Measurements from ENCODE around the gene FOXL3.
"Not testable (repeated sequence)": the region's sequence is repeated elsewhere in the genome, so short reads cannot be mapped to it uniquely, and the experiment has no call there.

Gene FOXL3

DNA sequence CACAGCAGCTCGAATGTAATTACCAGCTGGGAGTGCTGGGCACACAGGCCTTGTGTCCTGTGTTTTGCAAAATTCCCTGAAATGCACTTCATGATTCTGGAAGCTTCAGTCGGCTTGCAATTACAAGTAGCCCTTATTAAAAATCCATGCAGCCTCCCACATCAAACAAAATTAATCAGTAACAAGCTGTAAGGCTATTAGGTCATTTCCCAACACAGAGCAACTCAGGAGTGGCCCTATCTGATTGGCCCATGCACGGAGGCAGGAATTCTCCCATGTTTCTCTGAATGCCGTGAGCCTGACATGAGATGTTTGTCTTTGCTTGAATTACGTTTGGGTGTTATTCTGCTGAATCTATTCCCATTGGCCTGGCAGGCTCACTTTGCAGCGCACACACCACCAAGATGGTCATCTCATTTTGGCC lies 36.9 kb downstream of the FOXL3 start:
- DNase-seq: no peak

DNA sequence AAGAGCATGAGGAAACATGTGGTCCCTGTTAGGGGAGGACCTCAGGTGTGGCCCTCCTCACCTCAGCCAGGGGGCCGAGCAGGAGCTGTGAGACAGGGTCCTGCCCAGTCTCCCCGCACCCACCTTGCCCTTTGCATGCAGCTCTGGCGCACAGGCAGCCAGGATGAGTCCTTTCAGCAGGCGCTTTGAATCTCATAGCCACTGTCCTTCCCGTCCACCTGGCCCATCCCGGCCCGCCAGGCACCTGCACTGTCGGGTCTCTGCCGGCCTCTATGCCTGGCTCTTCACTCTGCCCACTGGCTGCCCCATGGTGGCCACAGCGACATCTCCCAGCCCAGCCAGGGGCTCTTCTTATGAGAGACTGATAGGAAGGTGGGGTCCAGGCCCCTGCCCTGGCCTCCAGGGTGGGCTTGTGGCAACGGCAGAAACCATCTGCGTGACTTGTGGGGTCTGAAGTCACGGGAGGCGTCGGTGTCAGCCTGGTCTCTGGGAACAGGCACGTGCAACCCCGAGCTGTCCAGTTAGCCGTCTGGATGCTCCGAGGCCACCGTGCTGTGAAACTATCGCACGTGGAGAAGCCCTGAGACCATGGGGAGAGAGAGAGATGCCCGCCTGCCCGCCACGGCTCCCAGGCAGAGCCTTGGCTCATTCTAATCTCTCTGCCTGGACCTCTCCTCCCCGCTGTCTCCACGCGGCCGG lies 37.4 kb downstream of the FOXL3 start:
- no peak for DNase-seq

DNA sequence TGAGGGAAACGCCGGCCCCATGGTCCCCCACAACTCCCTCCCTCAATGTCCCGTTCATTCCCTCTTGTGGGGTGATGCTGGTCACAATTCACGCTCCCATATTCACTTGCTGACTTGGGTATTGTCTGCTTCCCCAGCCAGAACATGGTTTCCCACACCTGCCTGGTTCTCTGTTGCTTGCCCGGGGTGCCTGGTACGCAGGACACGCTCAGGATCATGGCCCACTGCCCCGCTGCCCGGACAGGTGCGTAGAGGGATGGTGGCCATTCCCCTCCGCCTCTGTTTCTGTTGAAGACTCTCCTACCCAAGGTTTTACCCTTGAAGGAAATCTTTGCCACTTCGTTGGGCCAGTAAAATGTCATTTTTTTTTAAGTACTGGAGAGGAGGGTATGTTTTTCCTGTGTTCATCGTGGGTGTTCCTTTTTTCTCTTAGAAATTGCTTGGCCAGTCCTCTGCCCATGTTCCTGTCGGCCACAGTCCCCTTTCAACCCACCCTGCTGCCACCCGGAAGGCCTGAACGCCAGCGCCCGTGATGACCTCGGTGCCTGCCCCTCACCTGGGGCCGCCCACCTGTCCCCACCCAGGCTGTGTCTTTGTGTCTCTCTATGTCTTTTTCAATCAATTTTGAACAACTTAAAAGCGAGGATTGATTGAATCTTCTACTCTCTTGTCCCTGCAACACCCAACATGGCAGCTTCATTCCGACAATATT lies 38.2 kb downstream of the FOXL3 start:
- no peak for DNase-seq

DNA sequence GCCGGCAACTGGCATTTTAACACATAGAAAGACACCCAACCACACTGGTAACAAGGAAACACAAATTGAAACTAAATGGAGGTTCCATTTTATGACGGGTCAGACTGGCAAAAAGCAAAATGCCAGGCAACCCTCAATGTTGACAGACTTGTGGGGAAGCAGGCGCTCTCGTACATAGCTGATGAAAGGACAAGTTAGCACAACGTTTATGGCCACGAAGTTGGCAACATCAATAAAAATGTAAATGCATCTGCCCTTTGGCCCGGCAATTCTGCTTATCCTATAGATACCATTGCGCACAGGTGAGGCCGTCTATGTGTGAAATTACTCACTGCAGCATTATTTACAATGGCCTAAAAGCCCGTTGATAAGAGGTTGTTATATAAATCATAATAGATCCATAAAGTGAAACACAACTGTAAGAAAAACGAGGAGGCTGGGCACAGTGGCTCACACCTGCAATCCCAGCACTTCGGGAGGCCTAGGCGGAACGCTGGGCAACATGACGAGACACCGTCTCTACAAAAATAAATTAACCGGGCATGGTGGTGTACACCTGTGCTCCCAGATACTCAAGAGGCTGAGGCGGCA lies 39.8 kb downstream of the FOXL3 start:
- no peak for DNase-seq

DNA sequence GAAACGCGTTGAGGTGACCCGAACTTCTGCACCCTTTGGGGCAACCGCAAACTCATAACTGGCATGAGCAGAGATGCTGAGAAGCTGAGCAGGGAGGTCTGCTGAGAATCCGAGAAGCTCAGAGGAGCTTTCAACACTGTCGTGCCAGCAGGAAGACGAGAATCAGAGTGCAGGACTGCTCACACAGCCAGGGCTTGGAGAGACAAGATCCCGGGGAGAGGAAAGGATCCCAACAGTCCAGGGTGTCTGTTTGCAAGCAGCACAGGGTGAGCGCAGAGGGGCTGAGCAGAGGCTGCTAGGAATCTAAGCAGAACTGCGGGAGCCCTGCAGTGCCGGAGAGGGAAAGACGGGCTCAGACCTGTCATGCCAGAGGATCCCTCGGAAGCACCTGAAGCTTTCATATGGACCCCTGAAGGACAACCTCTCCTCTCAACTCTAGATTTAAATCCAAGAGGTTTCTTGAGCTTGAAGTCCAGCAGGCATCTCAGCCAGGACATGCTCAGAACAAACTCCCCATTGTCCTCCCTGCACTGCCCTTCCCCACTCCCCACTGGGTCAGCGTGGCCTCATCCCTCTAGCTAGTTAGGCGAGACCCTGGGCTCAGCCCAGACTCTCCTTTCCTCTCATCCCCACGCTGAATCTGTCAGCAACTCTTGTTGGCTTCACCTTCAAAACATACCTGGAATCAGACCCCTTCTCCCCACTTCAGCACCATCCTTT lies 40.7 kb downstream of the FOXL3 start:
- no peak for DNase-seq

DNA sequence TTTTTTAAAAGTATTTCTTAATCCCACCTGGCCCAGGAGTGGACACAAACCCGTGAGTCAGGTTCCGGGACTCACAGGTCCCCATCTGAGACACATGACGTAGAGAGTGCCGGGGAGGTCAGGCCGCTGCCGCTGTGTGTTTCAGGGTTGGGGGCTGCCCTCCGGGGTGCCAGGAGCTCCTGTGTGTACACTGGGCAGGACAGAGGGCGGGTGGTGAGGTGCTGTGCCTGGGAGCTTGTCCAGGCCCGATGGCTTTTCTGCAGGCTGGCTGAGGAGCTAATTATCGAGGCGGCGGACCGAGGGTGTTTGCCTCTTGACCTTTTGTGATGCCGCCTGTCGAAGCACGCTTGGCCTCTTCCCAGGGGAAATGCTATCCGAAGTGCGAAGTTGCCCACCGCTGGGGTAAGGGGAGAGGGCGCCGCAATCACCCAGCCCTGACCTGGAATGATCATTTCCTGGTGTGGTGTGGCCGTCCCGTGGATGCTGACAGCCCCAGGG lies 42.1 kb downstream of the FOXL3 start:
- no peak for DNase-seq

DNA sequence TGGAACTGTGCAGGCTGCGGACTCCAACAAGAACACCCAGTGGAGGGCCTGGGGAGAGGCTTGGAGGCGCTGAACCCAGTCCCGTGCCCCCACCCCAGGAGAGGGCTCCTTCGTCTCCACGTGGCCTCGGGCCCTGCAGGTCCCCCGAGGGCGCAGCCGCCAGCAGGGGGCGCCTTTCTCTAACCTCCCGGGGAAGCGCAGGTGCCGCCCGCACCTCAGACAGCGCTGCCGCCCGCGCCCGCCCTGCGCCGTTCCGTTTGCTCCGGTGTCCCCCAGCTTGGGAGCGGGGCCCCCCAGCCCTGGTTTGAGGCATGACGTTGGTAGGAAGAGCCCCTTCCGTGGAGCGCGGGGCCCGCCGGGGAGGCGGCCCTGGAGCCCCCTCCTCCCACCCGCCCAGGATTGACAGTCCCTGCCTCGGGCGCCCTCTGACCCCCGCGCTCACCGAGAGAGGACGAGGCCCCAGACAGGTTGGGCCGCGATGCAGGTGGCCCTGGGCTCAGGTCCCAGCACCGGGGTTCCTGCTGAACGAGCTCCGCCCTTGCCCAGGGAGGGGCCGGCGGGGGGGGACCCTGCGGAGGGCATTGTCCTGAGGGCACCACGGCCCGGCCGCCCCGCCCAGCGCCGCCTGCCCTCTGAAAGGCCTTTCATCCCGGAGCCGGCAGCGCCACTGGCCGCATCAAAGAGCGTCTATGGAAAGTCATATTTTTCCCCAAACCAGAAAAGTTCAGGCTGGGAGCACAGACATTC lies 42.8 kb downstream of the FOXL3 start:
- DNase-seq: peak; percentile 56

DNA sequence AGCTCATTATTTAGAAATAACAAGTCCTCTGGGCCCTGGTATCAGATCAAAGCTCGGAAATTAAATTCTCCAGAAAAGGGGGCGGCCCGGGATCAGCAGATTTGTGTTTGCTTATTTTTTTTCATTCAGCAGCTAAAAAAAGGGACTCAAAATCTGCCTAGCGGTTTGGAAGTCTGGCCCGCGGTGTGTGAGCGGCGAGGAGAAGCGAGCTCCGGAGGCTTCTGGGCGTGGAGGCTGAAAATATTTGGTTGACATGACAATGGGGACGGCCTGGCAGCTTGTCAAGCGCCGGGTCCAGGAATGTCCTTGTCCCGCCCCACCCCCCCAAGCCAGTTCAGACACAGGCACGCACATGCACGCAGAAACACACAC lies 43.4 kb downstream of the FOXL3 start:
- DNase-seq: no peak

DNA sequence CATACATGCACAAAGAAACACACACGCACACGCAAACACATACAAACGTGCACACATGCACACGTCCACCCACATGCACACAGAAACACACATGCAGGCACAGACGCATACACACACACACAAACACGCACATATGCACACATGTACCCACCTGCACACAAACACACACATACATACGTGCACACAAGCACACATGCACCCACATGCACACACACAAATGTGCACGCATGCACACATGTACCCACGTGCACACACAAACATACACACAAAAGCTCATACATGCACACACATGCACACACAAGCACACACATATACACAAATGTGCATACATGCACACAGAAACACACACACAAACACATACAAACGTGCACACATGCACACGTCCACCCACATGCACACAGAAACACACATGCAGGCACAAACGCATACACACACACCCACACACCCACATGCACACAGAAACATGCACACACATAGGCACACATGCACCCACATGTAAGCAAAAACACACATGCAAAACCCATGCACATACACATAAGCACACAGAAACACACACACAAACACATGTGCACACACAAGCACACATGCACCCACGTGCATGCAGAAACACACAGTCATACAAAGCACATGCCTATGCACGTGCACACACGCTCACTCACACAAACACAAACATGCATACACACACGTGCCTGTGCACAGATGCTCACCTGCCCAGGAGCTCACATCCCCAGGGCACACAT lies 44.8 kb downstream of the FOXL3 start:
- no peak for DNase-seq

DNA sequence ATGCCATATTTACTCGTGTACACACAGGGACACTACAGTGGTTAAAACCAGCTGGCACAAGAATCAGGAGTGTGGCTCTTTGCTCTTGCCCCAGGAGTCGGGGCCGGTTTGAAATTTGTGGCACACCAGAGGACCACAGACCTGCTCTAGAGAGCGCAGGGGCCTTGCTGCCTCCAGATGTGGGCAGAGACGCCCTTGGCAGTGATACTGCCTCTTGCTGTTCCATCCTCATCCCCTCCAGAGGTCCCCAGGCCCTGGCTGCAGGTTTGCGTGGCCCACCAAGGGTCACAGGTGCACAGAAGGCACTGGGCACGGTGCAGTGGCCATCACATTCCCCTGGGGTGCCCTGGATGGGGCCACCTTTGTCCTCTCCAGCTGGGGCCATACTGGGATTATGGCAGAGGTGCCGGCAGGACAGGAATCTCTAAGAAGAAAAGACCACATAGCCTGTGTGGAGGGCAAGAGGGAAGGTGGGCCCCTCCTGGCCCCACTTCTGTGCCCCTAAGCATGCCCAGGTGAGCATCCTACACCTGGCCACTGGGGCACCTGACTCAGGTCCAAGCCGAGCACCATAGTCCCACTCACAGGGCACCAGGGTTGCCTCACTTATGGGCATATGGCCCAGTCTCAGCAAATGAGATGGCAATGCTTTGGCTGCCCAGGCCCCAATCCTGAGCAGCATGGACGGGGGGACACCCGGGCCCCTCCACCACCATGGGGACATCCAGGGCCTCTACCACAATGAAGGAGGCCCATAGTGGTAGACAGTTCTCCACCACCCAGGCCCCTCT lies 45.6 kb downstream of the FOXL3 start:
- DNase-seq: no peak

DNA sequence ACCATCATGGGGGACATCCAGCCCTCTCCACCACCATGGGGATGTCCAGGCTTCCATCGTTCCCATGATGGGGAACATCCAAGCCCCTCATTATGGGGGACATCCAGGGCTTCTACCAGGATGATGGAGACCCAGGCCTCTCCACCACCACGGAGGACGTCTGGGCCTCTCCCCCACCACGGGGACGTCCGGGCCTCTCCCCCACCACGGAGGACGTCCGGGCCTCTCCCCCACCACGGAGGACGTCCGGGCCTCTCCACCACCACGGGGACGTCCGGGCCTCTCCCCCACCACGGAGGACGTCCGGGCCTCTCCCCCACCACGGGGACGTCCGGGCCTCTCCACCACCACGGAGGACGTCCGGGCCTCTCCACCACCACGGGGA lies 46.2 kb downstream of the FOXL3 start:
- not testable (repeated sequence) for DNase-seq

DNA sequence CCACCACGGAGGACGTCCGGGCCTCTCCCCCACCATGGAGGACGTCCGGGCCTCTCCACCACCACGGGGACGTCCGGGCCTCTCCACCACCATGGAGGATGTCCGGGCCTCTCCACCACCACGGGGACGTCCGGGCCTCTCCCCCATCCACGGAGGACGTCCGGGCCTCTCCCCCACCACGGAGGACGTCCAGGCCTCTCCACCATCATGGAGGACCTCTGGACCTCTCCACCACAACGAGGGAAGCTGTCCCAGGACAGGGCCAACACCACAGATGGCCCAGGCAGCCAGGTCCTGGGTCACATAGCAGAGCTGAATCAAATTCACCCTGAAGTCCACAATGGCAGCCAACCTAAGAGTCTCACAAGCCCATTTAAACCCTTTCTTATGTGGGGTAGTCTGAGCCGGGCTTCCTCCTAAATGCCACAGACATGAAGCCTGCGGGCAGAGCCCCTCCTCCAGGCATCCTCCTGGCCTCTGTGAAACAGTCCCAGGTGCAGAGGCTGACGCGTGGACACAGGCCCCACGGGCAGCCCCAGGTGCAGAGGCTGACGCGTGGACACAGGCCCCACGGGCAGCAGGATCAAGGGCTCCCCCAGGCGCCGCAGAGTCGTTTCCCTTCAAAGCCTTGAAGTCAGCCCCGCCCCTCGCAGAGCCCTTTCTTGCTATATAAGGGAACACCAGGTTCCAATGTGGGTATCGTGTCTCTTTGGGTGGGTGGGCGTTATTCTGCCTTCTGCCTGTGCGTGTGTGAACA lies 47.0 kb downstream of the FOXL3 start:
- no peak for DNase-seq

DNA sequence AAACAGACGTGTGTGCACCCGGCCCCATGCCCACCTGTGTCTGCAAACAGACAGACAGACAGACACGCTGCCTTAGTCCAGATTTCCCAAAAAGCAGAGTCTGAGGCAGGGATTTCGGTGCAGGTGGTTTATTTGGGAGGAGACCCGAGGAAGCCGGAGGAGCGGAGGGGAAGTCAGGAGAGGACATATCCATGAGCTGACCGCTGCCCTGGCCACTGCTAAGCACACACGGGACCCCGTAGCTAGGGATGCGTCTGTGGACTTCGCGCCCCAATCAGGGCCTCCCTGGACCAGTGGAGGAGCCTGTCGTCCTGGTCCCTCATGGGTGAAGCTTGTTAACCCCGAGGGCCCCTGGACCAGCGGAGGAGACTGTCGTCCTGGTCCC lies 47.6 kb downstream of the FOXL3 start:
- no peak for DNase-seq

DNA sequence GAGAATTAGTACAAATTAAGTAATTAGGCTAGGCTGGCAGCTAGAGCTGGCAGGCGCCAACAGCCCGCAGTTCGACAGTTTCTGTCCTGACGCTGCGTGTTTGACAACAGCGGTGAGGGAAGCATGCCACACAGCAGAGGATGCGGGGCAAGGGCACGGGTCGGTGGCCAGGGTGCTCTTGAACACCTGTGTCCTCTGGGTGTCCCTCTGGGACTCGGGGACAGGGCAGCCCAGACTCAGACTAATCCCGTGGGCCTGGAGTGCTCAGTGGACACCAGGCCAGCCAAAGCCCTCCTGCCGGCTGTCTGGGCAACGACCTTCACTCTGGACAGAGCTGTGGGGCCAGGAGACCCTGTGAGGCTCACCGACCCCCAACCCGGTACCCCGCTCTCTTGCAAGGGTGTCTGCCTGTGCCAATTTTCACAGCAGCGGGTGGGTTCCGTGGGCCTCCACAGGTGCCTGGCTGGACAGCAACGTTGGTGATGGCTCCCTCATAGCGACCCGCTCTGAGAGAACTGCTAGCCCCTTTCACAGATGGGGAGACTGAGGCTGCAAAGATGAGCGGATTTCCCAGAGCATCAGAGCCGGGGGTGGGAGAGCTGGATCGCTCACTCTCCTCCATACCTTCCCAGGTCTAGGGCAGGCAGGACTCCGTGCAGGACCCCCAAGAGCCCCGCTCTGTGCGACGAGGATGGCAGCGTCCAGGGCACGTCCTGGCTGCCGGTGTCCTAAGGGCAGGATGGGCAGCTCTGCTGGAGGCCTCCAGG lies 48.5 kb downstream of the FOXL3 start:
- DNase-seq: no peak

DNA sequence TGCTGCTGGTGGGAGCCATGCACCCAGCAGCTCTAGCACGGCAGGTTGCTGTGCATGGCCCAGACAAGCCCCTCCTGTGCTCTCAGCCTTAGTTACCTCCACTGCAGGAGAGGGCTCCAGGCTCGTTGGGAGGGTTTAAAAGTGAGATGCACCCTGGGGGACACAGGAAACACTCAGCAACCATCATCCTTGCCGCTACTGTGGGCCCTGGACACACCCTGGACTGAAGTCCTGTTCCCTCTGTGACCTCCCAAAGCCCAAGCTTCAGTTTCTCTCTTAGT lies 49.0 kb downstream of the FOXL3 start:
- DNase-seq: no peak

DNA sequence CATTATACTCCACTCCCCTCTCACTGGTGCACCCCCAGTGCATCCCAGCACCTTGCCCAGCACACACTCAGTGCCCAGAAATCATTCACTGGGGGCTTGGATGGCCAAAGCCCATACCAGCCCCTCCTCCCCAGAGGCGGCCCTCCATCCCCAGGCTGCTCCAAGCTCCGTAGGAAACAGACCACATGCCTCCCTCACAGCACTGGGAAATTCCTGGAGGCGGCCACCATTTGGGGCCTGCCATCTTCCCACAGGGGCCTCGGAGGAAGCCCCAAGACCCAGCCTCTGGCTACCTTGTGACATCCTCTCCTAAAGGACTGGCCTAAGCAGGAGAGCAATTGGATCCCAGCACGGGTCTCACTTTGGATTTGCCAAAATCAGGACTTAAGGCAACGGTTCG lies 49.7 kb downstream of the FOXL3 start:
- DNase-seq: no peak

DNA sequence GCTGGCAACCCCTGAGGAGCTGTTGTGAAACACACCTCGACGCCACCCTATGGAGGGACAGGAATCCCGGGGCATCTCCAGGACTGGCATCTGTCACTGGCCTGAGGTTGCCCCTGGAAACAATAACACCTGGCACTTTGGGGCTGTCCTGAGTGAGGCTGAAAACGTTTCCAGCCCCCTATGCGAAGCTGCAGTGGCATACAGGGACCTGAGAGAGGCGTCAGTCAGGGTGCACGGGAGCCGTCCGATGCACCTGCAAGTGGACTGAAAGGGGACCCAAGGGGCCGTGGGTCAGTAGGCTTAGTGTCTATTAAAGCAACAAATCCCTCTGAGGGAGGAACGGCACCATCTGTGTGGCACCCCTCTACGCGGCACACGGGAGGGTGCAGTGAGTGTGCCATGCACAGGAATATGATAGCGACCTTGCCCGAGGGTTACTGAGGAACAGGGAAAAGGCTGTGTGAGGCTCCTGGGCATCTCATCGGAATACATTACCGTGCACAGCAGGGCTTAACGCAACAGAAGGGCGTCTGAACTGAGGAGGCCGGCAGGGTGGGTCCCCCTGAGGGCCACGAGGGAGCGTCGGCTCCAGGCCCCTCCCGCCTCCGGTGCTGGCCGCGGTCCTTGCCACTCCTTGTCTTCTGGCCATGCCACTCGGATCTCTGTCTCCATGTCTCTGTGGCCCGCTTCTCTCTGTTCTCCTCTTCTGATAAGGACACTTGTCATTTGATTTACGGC lies 50.4 kb downstream of the FOXL3 start:
- no peak for DNase-seq
